GM18520 (cell line): ENCODE results near the gene MUCL3.
"Not testable (repeated sequence)": the region's sequence is repeated elsewhere in the genome, so short reads cannot be mapped to it uniquely, and the experiment has no call there.

Experiments
- ATAC-seq: cut with Tn5 transposase; IDR thresholded peaks from one replicate; pipeline ENCODE4 v1.9.1; 2021; ENCODE audit not compliant: unreplicated experiment

MUCL3 gene

DNA sequence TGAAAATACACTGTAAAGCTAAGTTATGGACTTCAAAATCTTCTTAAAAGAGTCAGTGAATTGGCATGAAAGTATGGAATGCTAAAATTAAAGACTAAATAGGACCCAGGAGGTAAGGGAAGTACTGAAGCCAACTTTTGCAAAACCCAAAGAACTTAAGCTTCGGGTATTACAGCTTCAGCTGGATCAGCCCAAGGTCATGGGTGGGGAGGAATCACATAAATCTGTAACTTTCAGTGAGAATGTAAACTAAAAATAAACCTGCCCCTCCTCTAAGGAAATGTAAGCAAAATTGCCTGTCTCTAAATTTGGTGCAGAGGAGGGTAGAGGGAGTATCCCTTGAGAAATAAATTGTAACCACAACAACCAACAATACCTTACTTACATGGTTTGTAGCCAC lies 38.4 kb downstream of the MUCL3 start:
- ATAC-seq: no peak

DNA sequence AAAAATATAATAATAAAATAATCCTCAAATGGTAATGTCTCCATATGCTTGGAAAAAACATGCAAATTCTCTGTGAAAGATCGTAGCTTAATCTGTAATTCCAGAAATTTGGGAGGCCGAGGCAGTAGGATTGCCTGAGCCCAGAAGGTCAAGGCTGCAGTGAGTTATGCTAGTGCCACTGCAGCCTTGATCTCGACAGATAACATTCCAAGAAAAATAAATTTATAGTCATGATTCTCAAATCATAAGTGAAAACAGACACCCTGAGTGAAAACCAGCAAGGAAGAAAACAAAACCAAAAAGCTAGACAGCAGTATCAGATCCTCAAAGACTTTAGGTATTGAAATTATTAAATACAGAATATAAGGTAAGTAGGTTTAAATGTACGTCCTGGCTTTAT lies 38.9 kb downstream of the MUCL3 start:
- ATAC-seq: no peak

DNA sequence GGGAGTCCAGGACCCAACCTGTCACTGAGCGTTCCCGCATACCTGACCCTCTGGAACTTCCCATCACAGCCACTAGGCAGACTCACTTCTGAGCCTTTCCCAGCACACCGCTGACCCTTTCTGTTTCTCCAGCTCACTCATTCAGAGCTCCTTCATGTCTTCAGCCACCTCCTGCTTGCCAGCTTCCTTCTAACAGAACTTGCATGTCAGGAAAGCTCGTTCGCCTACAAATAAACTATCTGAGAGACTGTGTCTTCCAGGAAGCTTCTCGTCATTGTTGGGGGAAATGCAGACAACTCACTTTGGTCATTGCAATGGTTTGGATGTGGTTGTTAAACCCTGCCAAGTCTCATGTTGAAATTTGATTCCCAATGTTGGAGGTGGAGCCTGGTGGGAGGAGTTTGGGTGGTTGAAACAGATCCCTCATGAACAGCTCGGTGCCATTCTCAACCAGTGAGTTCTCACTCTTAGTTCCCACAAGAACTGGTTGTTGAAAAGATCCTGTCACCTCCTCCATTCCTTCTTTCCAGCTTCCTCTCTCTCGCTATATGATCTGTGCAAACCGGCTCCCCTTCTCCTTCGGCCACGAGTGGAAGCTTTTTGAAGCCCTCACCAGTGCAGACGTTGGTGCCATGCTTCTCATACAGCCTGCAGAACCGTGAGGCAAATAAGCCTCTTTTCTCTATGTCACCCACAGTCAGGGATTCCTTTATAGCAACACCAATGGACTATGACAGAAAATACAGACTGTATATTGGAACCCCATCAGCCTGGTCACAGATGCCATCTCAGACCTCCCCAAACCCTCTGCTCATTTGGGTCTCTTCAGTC lies 41.4 kb downstream of the MUCL3 start:
- ATAC-seq: no peak

DNA sequence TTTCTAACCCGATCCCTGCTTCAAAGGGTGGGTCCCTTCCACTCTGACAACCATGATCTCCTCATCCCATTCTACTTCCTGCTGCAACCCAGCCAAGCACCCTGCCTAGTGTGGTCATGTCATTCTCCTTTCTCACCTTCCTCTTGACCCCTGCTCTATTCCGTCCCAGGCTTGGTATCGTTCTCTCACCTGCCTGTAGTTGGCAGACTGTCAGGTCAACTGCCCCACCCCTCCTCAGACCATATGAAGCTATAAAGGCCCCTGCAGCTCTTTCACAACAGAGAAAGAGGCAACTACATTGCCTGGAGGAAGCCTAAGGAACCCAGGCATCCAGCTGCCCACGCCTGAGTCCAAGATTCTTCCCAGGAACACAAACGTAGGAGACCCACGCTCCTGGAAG lies 42.7 kb downstream of the MUCL3 start, which contains the start of gene MUC21:
MUC21 (plus strand) TSS at position 280 of the 400 bp plus-strand sequence. CDS start 241 bp downstream, outside the sequence.
- ATAC-seq: no peak

DNA sequence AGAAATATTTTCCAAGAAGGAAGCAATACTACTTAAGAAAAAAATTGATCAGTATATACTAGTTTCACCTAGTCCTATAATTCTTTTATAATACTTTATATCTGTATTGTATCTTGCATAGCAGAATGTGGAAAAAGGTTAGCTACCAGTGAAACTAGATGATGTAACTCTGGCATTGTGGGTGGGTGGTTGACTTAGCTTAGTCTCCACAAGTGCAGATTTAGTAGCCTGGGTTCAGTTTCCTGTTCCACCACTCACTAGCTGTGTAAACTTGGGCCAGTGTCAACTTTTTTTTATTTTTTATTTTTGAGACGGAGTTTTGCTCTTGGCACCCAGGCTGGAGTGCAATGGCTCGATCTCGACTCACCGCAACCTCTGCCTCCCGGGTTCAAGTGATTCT lies 44.7 kb downstream of the MUCL3 start:
- ATAC-seq: no peak

DNA sequence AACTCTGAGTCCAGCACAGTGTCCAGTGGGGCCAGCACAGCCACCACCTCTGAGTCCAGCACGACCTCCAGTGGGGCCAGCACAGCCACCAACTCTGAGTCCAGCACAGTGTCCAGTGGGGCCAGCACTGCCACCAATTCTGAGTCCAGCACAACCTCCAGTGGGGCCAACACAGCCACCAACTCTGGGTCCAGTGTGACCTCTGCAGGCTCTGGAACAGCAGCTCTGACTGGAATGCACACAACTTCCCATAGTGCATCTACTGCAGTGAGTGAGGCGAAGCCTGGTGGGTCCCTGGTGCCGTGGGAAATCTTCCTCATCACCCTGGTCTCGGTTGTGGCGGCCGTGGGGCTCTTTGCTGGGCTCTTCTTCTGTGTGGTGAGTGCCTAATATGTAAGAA lies 46.5 kb downstream of the MUCL3 start:
- ATAC-seq: no peak

DNA sequence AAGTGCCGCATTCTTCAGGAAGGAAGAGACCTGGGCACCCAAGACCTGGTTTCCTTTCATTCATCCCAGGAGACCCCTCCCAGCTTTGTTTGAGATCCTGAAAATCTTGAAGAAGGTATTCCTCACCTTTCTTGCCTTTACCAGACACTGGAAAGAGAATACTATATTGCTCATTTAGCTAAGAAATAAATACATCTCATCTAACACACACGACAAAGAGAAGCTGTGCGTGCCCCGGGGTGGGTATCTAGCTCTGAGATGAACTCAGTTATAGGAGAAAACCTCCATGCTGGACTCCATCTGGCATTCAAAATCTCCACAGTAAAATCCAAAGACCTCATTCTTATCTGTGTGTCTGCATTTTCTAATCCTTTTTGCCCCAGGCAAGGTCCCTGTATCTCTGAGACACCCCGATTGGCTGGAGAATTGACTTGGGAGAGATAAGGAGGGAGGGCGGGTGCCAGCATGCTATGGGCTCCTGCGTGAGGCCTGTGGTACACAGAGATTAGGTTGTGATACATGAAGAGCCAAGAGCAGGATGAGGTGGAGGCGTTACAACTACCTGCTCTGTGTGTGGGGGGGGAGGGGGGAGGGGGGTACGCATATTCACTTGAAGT lies 47.5 kb downstream of the MUCL3 start:
- ATAC-seq: no peak

DNA sequence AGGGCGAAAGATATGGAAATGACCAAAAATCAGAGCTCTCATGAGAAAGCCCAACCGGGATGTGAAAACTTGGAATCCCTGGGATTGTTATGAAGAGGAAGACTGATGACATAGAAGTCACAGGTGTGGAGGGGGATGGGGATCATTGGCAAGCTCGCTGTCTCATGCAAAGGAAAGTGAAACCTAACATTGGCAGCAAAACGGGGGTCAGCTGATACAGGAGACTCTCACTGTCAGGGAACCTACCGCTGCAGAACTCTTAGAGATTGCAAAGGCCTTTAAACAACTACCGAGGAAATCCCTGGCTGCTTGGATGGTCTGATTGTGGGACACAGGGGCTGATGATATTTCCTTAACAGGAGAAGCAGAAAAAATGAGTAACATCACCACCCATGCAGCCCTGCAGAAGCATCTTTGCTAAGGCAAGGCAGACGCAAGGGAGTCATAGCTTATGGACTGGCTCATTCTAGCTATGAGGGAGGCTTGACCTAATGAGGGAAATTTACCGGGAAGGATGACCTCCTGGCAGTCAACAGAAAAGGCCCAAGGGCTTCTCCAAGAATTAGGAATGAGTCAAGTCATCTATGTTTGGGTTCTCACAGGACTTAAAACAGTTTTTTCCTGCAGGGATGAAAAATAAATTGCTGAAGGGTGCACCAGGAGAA lies 49.8 kb downstream of the MUCL3 start:
- no peak for ATAC-seq

DNA sequence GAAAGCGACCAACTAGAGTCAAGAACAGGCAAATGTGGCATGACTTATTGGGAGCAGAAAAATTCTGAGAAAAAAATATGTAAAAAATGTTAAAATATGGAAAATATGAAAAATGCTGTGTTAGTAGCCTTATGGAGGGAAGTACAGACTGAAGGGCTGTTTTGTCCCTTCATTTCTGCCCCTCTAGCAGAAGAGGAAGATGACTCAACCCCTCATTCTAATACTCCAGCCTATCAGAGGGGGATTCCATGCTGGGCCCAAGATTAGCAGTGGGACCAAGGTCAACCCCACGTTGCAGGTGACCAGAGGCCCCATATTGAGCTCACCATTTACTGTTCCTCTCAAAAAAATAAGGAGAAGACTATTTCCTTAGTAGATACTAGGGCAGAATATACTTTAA lies 51.1 kb downstream of the MUCL3 start:
- no peak for ATAC-seq

DNA sequence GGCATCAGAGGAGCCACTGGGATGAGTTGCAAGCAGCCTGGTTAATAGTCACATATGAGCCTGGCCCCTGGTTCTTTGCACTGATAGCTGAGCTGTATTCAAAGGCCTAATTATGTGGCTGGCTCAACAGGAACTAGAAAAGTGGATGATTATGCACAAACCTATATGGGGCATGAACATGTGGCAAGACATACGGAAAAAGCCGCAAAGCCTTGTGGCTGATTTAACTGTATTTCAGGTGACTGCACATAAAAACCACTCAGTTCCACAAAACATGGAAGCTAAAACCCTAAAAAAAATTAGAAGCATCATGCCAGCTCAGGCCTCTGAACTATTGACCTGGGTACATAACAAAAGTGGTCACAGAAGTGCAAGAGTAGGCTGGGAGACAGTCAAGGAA lies 56.5 kb downstream of the MUCL3 start:
- no peak for ATAC-seq

DNA sequence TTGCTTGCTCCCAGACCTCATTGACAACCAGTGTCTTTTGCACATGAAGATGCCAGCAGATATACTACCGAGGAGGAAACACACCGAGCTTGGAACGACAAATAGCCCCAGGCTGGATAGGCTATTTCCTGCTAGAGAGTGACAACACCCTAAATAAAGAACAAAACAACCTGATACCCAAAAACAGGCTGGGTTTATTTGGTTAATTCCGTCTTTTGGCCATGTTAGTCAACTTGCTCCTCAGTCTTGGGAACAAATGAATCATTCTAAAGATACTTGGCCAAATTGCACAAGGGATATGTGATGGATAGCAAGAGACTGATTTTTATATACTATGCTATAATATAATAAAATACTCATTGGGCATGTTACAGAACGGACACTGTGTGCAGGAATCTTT lies 58.0 kb downstream of the MUCL3 start:
- ATAC-seq: no peak

DNA sequence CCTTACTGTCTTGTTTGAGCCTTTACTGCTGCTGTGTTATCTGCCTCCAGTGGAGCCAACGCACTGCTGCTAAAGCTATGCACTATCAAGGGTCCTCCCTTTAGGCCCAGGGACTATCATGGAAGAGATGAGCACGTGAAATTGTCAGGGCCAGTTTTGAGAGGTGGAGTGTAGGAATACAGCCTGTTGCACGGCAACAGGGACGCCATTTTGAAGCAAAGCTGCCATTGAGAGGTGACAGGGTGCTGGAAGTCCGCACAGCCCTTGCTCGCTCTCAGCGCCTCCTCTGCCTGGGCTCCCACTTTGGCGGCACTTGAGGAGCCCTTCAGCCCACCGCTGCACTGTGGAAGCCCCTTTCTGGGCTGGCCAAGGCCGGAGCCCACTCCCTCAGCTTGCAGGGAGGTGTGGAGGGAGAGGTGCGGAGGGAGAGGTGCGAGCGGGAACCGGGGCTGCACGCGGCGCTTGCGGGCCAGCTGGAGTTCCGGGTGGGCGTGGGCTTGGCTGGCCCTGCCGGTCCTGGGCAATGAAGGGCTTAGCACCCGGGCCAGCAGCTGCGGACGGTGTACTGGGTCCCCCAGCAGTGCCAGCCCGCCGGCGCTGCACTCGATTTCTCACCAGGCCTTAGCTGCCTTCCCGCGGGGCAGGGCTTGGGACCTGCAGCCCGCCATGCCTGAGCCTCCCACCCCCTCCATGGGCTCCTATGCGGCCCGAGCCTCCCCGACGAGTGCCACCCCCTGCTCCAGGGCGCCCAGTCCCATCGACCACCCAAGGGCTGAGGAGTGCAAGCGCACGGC lies 59.5 kb downstream of the MUCL3 start:
- not testable (repeated sequence) for ATAC-seq

DNA sequence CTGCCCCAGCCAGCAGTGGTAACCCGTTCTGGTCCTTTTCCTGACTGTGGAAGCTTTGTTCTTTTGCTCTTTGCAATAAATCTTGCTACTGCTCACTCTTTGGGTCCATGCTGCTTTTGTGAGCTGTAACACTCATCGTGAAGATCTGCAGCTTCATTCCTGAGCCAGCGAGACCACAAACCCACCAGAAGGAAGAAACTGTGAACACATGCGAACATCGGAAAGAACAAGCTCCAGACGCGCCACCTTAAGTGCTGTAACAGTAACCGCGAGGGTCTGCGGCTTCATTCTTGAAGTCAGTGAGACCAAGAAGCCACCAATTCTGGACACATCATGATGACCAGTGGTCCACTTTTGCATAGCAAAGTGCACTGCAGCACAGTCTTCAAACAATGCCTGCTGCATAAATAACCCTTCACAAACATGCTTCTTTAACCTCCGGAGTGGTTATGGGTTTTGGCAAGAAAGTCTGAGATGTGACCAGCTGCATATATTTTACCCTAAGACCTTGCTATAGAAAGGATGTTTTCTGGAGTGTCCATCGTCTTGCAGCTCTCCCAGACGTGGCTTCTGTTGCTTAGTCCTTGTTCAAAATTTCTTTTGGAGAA lies 60.6 kb downstream of the MUCL3 start:
- ATAC-seq: no peak

DNA sequence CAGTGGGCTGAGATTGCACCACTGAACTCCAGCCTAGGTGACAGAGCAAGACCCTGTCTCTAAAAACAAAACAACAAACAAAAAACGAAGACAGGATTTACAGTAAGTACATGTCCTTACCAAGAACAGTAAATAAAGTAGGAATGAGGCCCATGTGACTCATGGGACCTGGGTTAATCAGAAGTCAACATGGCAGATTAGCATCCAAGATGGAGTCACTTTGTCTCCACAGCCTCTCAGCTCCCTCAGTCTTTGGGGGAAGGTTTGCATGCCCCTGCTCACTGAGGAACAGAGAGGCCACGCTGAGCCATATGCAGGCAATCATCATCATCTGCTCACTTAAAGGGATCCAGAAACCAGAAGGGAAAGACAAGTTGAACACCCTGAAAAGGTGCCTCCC lies 61.7 kb downstream of the MUCL3 start:
- ATAC-seq: no peak
